Lower leg skin (tissue), 3 donors: ENCODE results near the gene SH3GLB1.

ENCODE experiments used
- POLR2A ChIP-seq, 2 donors: fragments of 450-650 bp; IDR thresholded peaks; one replicate each; pipeline ENCODE4 v1.6.1; 2016 to 2017; ENCODE audit warnings: antibody characterized with exemption in 2 of 2, mild to moderate bottlenecking in 1 of 2, moderate library complexity in 1 of 2
- TF ChIP-seq, protein P1 (sequence below), 3 donors: fragments of 450-650 bp; IDR thresholded peaks; one replicate each; pipeline ENCODE4 v1.5.1; 2016; ENCODE audit warnings: antibody characterized with exemption in 3 of 3, mild to moderate bottlenecking in 3 of 3, moderate library complexity in 2 of 3

DNA sequence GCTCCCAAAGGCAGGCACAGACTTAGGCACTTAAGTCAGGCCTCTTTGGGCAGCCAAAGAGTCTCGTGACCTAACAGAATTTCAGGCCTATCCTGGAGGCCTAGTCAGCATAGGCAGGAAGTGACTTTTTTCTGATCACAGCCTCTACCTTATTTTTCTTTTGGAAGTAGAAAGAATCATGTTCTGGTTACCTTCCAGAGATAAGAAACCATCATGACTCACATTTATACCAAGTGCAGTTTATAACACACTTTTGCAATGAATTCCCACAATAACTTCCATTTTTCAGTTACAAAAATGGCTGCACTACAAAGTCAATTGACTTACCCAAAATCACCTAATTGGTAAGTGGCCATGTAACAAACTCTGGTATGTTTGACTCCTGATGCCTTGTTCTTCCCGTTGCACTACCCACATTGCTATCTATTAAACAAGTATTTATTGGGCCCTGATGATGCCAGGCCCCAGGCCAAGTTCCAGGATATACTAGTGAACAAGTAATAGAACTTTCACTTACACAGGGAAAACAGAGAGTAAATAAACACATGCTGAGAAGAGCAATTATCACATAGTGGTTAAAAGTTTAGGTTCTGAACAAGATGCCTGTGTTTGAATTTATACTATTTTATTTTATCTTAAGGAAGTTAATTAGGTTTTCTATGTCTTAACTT lies 74.3 kb downstream of the SH3GLB1 start:
- TF ChIP-seq POLR2A (IDR thresholded peaks at IDR 0.05), result no peak
- TF ChIP-seq, protein P1, sequence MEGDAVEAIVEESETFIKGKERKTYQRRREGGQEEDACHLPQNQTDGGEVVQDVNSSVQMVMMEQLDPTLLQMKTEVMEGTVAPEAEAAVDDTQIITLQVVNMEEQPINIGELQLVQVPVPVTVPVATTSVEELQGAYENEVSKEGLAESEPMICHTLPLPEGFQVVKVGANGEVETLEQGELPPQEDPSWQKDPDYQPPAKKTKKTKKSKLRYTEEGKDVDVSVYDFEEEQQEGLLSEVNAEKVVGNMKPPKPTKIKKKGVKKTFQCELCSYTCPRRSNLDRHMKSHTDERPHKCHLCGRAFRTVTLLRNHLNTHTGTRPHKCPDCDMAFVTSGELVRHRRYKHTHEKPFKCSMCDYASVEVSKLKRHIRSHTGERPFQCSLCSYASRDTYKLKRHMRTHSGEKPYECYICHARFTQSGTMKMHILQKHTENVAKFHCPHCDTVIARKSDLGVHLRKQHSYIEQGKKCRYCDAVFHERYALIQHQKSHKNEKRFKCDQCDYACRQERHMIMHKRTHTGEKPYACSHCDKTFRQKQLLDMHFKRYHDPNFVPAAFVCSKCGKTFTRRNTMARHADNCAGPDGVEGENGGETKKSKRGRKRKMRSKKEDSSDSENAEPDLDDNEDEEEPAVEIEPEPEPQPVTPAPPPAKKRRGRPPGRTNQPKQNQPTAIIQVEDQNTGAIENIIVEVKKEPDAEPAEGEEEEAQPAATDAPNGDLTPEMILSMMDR (IDR thresholded peaks at IDR 0.05), result no peak
